Activated naive CD8-positive, alpha-beta T cell treated with anti-CD3 and anti-CD28 coated beads, Interleukin-2, amount 50 U/mL, for 24 hours (primary cell): Measurements from ENCODE around the gene APC2.

Source experiments
- ATAC-seq: fragments of 150-1000 bp; cut with Tn5 transposase; one replicate; pipeline ENCODE4 v1.10.0; 2021
- DNase-seq: peaks from one replicate; pipeline ENCODE4 v3.0.0; 2021
- H3K27ac Mint-ChIP-seq: one replicate; pipeline ENCODE4 v1.8.0; 2021; ENCODE audit warnings: mild to moderate bottlenecking, mixed read lengths
- H3K27me3 Mint-ChIP-seq: one replicate; pipeline ENCODE4 v1.8.0; 2021; ENCODE audit warnings: mixed read lengths
- H3K36me3 Mint-ChIP-seq: one replicate; pipeline ENCODE4 v1.8.0; 2021; ENCODE audit warnings: low read depth, mixed read lengths
- H3K4me1 Mint-ChIP-seq: one replicate; pipeline ENCODE4 v1.8.0; 2021; ENCODE audit warnings: mixed read lengths
- H3K4me3 Mint-ChIP-seq: one replicate; pipeline ENCODE4 v1.8.0; 2021; ENCODE audit warnings: mild to moderate bottlenecking, moderate library complexity, mixed read lengths
- H3K9me3 Mint-ChIP-seq: one replicate; pipeline ENCODE4 v1.8.0; 2021; ENCODE audit warnings: mixed read lengths

Gene APC2

GRCh38 chr19:1503089-1503924, 53.4 kb downstream of the APC2 start:
- H3K4me1 Mint-ChIP-seq, result peaks cover 19% of the 10 kb centered on the region
- H3K9me3 Mint-ChIP-seq, result no peaks in the 10 kb centered on the region
- peaks cover 2% of the 10 kb centered on the region for H3K36me3 Mint-ChIP-seq
- peak; percentile 42 for ATAC-seq
- peak; percentile 83 for DNase-seq
- no peak overlapping the region for H3K4me3 Mint-ChIP-seq
- no peak overlapping the region for H3K27ac Mint-ChIP-seq
- peaks cover 16% of the 10 kb centered on the region for H3K27me3 Mint-ChIP-seq

GRCh38 chr19:1503925-1504773, 54.2 kb downstream of the APC2 start:
- DNase-seq (no peak), ATAC-seq (no peak)
- H3K4me3 Mint-ChIP-seq, result no peak overlapping the region
- peaks cover 16% of the 10 kb centered on the region for H3K27me3 Mint-ChIP-seq
- peaks cover 2% of the 10 kb centered on the region for H3K36me3 Mint-ChIP-seq
- no peak overlapping the region for H3K27ac Mint-ChIP-seq
- H3K4me1 Mint-ChIP-seq, result peaks cover 19% of the 10 kb centered on the region
- H3K9me3 Mint-ChIP-seq, result no peaks in the 10 kb centered on the region

- Mint-ChIP-seq H3K27me3 (peaks cover 19% of the 10 kb centered on the region), H3K4me1 (peaks cover 19% of the 10 kb centered on the region), H3K27ac (no peak overlapping the region), H3K9me3 (no peaks in the 10 kb centered on the region), H3K36me3 (peaks cover 2% of the 10 kb centered on the region), H3K4me3 (no peak overlapping the region)
- ATAC-seq, result no peak
- DNase-seq, result no peak
Measured at GRCh38 chr19:1505012-1505411, 55.1 kb downstream of the APC2 start.

- DNase-seq (no peak), ATAC-seq (no peak)
- Mint-ChIP-seq H3K36me3 (peaks cover 2% of the 10 kb centered on the region), H3K4me1 (peaks cover 23% of the 10 kb centered on the region), H3K27ac (peak overlapping the region; percentile 41), H3K4me3 (no peak overlapping the region), H3K27me3 (peaks cover 20% of the 10 kb centered on the region), H3K9me3 (no peaks in the 10 kb centered on the region)
Measured at GRCh38 chr19:1505991-1506881, 56.3 kb downstream of the APC2 start.

GRCh38 chr19:1507192-1507660, 57.3 kb downstream of the APC2 start:
- Mint-ChIP-seq H3K9me3 (no peaks in the 10 kb centered on the region), H3K4me1 (peaks cover 25% of the 10 kb centered on the region), H3K36me3 (peaks cover 2% of the 10 kb centered on the region), H3K27ac (no peak overlapping the region), H3K4me3 (no peak overlapping the region), H3K27me3 (peaks cover 22% of the 10 kb centered on the region)
- DNase-seq (no peak), ATAC-seq (no peak)

GRCh38 chr19:1507763-1508506, 58.0 kb downstream of the APC2 start:
- Mint-ChIP-seq H3K4me1 (peaks cover 25% of the 10 kb centered on the region), H3K4me3 (peak overlapping the region; percentile 81), H3K27ac (peak overlapping the region; percentile 86), H3K27me3 (peaks cover 21% of the 10 kb centered on the region), H3K9me3 (no peaks in the 10 kb centered on the region), H3K36me3 (peaks cover 2% of the 10 kb centered on the region)
- DNase-seq (peak; percentile 89), ATAC-seq (peak; percentile 84)

GRCh38 chr19:1508507-1508856, 58.6 kb downstream of the APC2 start:
- DNase-seq, result no peak
- Mint-ChIP-seq H3K4me3 (no peak overlapping the region), H3K9me3 (no peaks in the 10 kb centered on the region), H3K36me3 (peaks cover 2% of the 10 kb centered on the region), H3K27me3 (peaks cover 21% of the 10 kb centered on the region), H3K27ac (no peak overlapping the region), H3K4me1 (peaks cover 22% of the 10 kb centered on the region)
- ATAC-seq, result no peak

- H3K4me3 Mint-ChIP-seq, result no peak overlapping the region
- H3K27me3 Mint-ChIP-seq, result peaks cover 20% of the 10 kb centered on the region
- ATAC-seq (no peak), DNase-seq (no peak)
- H3K36me3 Mint-ChIP-seq, result peaks cover 2% of the 10 kb centered on the region
- no peaks in the 10 kb centered on the region for H3K9me3 Mint-ChIP-seq
- no peak overlapping the region for H3K27ac Mint-ChIP-seq
- H3K4me1 Mint-ChIP-seq, result peaks cover 20% of the 10 kb centered on the region
Measured at GRCh38 chr19:1509602-1510441, 59.9 kb downstream of the APC2 start.

- Mint-ChIP-seq H3K4me1 (peaks cover 20% of the 10 kb centered on the region), H3K36me3 (peaks cover 2% of the 10 kb centered on the region), H3K9me3 (no peaks in the 10 kb centered on the region), H3K27me3 (peaks cover 20% of the 10 kb centered on the region), H3K4me3 (no peak overlapping the region), H3K27ac (no peak overlapping the region)
- ATAC-seq (no peak), DNase-seq (no peak)
Measured at GRCh38 chr19:1510442-1510806, 60.5 kb downstream of the APC2 start.

- peaks cover 17% of the 10 kb centered on the region for H3K27me3 Mint-ChIP-seq
- H3K4me3 Mint-ChIP-seq, result no peak overlapping the region
- DNase-seq, result no peak
- H3K9me3 Mint-ChIP-seq, result no peaks in the 10 kb centered on the region
- H3K27ac Mint-ChIP-seq, result no peak overlapping the region
- H3K4me1 Mint-ChIP-seq, result peaks cover 20% of the 10 kb centered on the region
- peaks cover 2% of the 10 kb centered on the region for H3K36me3 Mint-ChIP-seq
- no peak for ATAC-seq
Measured at GRCh38 chr19:1510807-1511206, 60.9 kb downstream of the APC2 start.

GRCh38 chr19:1511318-1512317, 61.7 kb downstream of the APC2 start:
- Mint-ChIP-seq H3K9me3 (no peaks in the 10 kb centered on the region), H3K27me3 (peaks cover 18% of the 10 kb centered on the region), H3K4me1 (peaks cover 20% of the 10 kb centered on the region), H3K27ac (no peak overlapping the region), H3K4me3 (peak overlapping the region; percentile 73), H3K36me3 (peaks cover 2% of the 10 kb centered on the region)
- ATAC-seq (no peak), DNase-seq (no peak)
